GM12878 (cell line): ENCODE measurements around the gene MYO1C.

Experiments used
- CEBPB ChIP-seq, 2 experiments: fragments of 150-350 bp in 1 of 2; IDR thresholded peaks; 2 replicates each; pipeline ENCODE4 v1.6.1; 2012 to 2014; ENCODE audit warnings: low read depth in 2 of 2, low read length in 2 of 2, borderline replicate concordance in 1 of 2, inconsistent platforms in 1 of 2
- CTCF ChIP-seq, 3 experiments: IDR thresholded peaks in 2 of 3; conservative IDR thresholded peaks in 1 of 3; 2 replicates each; pipeline ENCODE4 v1.5.1; 2011; ENCODE audit warnings: low read depth in 3 of 3, low read length in 3 of 3, mild to moderate bottlenecking in 3 of 3, control low read depth in 2 of 3, moderate library complexity in 2 of 3, inconsistent platforms in 1 of 3, mixed read lengths in 1 of 3; ENCODE audit not compliant: control insufficient read depth in 2 of 3, insufficient read depth in 1 of 3; ENCODE audit errors: extremely low read depth in 1 of 3
- JUND ChIP-seq: IDR thresholded peaks from 2 replicates; pipeline ENCODE4 v1.6.1; 2012; ENCODE audit warnings: low read depth, mild to moderate bottlenecking, low read length, improper control_type of control experiment, moderate library complexity
- RAD21 ChIP-seq: IDR thresholded peaks from 2 replicates; pipeline ENCODE4 v1.6.1; 2011; ENCODE audit warnings: mild to moderate bottlenecking, low read depth, low read length, moderate library complexity; ENCODE audit not compliant: insufficient read depth

GRCh38 chr17:1455797-1456599, 36.5 kb downstream of the MYO1C start, which contains the start of gene CRK:
- TF ChIP-seq JUND (no peak), CEBPB (IDR thresholded peaks at IDR 0.05; ENCODE audit: borderline replicate concordance in 1 of 2, low read depth in 2 of 2, low read length in 2 of 2) (no peak), RAD21 (0 out of 2 replicates have a peak, but pooled peaks have one; percentile 1), CTCF (IDR thresholded peaks at IDR 0.05 in 2 of 3, conservative IDR thresholded peaks at IDR 0.05 in 1 of 3; ENCODE audit: control insufficient read depth in 2 of 3, extremely low read depth in 1 of 3, insufficient read depth in 1 of 3, low read depth in 3 of 3, low read length in 3 of 3) (no peak)
